ENCODE measurements around the gene FHIP2A. TPM values are rescaled to one million over a fixed set of nuclear protein-coding genes. Genes with fewer than 3 reads are reported as not detected.
"Not testable (repeated sequence)": the region's sequence is repeated elsewhere in the genome, so short reads cannot be mapped to it uniquely, and the experiment has no call there.

The FHIP2A gene
- total RNA-seq, 2 donors from 2014 or later, result 34.1 to 38.1 TPM

DNA sequence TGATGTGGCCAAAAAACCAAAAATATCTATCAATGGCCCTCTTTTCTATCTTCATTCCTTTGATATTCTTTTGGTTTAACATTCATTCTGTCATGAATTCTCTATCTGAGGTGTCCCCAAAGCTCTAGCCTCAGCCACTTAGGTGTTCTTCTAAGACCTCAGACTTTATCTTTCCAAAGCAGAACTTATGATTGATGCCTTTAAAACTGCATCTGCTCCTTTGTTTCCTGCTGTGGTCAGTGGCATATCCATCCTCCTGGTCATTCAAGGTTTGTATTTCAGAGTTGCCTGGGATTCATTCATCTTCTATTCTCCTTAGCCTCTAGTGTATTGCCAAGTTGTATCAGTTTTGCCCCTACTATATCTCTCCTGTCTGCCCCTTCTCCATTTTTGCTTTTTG, 30.6 kb downstream of the FHIP2A start:
- DNase-seq (ENCODE audit: low spot score), result no peak
- intact Hi-C loops (cut with DNase I), result no loop called here

DNA sequence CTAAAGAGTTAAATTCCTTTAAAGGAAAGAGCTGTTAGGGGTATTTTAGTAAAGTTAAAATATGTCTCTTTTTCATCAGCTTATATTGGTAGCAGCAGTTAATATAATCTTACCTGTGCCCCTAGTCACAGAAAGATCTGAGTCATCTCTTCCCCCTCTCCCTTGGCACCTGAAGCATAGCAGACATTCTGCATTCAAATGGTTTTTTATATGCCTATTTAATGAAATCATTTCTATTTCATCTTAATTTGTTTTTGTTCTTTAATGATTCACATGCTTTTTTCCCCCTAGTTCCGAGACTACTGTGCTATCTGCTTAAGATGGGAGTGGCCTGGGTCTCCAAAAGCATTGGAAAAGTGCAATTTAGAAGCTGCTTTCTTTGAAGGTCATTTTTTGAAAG, 33.3 kb downstream of the FHIP2A start:
- DNase-seq (ENCODE audit: low spot score), result no peak
- intact Hi-C loops (cut with DNase I), result no loop called here

- intact Hi-C loops (cut with DNase I), result no loop called here
- no peak for DNase-seq (ENCODE audit: low spot score)
Observed at GRCh38 chr10:114855776-114856543, 34.4 kb downstream of the FHIP2A start.

GRCh38 chr10:114856544-114857287, 35.1 kb downstream of the FHIP2A start:
- intact Hi-C loops (cut with DNase I), result no loop called here
- DNase-seq (ENCODE audit: low spot score), result no peak

DNA sequence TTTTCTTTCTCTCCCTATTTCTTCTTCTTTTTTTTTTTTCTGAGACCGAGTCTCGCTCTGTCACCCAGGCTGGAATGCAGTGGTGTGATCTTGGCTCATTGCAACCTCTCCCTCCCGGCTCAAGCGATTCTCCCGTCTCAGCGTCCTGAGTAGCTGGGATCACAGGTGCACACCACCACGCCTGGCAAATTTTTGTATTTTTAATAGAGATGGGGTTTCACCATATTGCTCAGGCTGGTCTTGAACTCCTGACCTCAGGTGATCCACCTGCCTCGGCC, 35.6 kb downstream of the FHIP2A start:
- intact Hi-C loops (cut with DNase I); DNase-seq (ENCODE audit: low spot score): not testable (repeated sequence)

GRCh38 chr10:114857922-114858629, 36.5 kb downstream of the FHIP2A start:
- intact Hi-C loops (cut with DNase I), result no loop called here
- no peak for DNase-seq (ENCODE audit: low spot score)

DNA sequence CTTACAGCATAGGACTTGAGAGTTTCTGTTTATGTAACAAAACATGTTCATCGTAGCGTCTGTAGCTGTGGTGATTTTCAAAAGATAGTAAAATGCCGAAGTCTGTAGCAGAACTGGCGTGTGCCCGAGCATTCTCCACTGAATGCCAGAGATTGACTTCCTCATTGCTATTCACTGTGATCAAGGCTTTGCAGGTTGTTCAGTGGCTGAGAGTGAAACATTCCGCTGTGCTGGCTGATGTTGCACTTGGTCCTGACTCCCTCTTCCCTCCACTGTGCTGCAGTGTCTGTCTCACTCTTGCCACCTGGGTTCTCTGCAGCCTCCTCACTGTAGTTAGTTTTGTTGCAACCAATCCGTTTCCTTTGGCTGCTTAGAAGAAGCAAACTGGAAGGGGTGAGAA, 37.6 kb downstream of the FHIP2A start:
- no peak for DNase-seq (ENCODE audit: low spot score)
- intact Hi-C loops (cut with DNase I), result no loop called here

GRCh38 chr10:114862456-114862855, 40.9 kb downstream of the FHIP2A start:
- intact Hi-C loops (cut with DNase I), result no loop called here
- no peak for DNase-seq (ENCODE audit: low spot score)

GRCh38 chr10:114867365-114867764, 45.8 kb downstream of the FHIP2A start:
- DNase-seq (ENCODE audit: low spot score), result no peak
- intact Hi-C loops (cut with DNase I), result no loop called here

GRCh38 chr10:114868870-114869519, 47.4 kb downstream of the FHIP2A start:
- intact Hi-C loops (cut with DNase I), result no loop called here
- DNase-seq (ENCODE audit: low spot score), result no peak

- intact Hi-C loops (cut with DNase I), result no loop called here
- no peak for DNase-seq (ENCODE audit: low spot score)
Observed at GRCh38 chr10:114869520-114869892, 47.9 kb downstream of the FHIP2A start.

DNA sequence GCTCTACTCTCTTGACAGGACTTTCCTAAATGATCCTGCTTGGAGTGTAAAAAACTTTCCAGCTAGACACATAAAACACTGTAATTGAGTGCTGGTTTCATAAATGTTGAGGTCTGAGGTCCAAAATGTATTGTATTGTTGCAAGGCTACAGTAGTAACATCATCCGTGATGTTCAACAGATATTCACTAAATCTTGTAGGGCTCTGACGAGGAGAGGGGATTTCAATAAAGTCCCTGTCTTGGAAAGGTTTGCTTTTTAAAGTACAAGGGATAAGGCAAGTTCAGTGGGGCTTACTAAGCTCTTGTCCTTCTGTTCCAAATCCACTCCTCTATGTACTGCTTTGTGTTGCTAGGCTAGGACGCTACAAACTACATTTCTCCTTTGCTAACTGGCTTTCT, 48.9 kb downstream of the FHIP2A start:
- no peak for DNase-seq (ENCODE audit: low spot score)
- intact Hi-C loops (cut with DNase I), result no loop called here

- intact Hi-C loops (cut with DNase I), result no loop called here
- DNase-seq (ENCODE audit: low spot score), result no peak
Observed at GRCh38 chr10:114871379-114871778, 49.8 kb downstream of the FHIP2A start.

Other genes with a start within 250 kb of the FHIP2A start
- gene ABLIM1, start 163.5 kb upstream of the FHIP2A start, total RNA-seq, result 100 to 1,000 TPM in 1 of 2 donors, 10 to 100 TPM in 1; 79.4 to 123 TPM
- 1 to 10 TPM; 8.2 to 9.8 TPM for gene TRUB1, start 116.4 kb downstream of the FHIP2A start, total RNA-seq